NCI-H2171 treated with DMSO at 0.1 percent for 48 hours (cell line): ENCODE data around the gene LBHD1.
"Not testable (repeated sequence)": the region's sequence is repeated elsewhere in the genome, so short reads cannot be mapped to it uniquely, and the experiment has no call there.

Source experiments
- DNase-seq: peaks from one replicate; lab custom pipeline; 2025; lab: John Stamatoyannopoulos, UW

The LBHD1 gene

DNA sequence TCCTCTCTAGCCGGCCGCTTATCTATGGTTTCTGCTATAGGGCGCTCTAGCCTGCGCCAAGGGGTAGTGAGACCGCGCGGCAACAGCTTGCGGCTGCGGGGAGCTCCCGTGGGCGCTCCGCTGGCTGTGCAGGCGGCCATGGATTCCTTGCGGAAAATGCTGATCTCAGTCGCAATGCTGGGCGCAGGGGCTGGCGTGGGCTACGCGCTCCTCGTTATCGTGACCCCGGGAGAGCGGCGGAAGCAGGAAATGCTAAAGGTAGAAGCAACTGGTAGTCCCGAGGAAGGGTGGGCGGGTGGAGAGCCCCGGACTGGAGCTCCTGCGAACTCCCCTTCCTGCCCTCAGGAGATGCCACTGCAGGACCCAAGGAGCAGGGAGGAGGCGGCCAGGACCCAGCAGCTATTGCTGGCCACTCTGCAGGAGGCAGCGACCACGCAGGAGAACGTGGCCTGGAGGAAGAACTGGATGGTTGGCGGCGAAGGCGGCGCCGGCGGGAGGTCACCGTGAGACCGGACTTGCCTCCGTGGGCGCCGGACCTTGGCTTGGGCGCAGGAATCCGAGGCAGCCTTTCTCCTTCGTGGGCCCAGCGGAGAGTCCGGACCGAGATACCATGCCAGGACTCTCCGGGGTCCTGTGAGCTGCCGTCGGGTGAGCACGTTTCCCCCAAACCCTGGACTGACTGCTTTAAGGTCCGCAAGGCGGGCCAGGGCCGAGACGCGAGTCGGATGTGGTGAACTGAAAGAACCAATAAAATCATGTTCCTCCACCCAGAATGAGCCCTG, at the start of gene LBHD1, which contains the start of gene UQCC3:
Gene LBHD1 (minus strand): TSS at position 660 of the 782 bp plus-strand sequence. CDS start 2,236 bp downstream, outside the sequence.
Gene UQCC3 (plus strand): TSS at position 66 of the 782 bp plus-strand sequence. CDS start 73 bp downstream, at position 139.
- peak; percentile 89 for DNase-seq

DNA sequence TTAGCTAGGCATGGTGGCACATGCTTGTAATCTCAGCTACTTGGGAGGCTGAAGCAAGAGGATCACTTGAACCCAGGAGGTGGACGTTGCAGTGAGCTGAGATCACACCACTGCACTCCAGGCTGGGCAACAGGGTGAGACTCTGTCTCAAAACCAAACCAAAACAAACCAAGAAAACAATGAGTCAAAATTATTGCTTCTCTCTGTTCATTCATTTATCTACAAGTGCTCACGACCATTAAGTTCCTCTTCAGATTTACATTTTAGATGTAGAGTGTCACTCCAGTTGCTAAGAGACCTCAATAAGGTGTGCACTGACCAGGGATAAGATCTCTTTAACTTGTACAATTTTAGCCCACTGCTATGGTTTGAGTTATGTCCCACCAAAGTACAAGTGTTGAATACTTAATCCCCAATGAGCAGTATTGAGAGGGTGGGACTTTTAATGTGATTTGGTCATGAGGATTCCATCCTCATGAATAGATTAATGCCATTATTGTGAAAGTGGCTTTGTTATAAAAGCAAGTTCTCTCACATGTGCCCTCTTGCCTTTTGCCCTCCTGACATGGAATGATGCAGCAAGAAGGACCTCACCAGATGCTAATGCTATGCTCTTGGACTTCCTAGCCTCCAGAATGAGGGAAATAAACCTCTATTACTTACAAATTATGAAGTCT, 47.4 kb upstream of the LBHD1 start:
- DNase-seq, result no peak

DNA sequence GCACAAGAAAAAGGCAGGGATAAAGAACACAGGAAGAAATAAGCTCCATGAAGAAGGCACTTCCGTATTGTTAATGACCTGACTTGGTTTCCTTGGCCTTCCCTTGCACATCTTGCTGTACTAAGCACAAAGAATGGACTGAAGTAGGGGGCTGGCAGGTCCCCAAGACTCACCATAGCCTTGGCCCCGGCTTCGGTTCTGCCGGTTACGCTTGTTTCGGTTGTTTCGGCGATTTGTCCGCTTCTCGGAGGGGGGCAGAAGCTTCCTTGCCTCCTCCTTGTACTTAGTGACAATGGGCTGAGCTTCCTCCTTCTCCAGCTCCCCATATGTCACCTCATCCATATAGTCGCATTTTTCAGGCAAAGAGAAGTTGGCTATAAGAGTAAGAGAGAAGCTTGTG, 44.7 kb upstream of the LBHD1 start:
- DNase-seq, result no peak

DNA sequence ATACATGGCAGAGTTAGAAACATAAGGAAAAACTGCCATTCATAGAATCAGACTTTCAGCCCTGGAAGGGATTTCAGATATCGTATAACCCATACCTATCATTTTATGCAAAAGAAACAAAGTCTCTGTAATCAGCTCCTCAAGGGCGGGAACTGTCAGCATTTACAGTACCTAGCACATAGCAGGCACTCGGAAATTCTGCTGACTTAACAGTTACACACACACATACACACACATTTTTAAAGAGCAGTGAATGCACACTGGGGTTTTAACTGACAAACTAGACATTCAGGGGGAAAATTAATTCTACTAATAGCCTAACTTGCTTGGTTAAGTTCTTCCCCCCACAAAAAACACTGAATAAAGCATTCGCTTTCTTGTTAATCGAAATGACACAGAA, 44.1 kb upstream of the LBHD1 start:
- no peak for DNase-seq

DNA sequence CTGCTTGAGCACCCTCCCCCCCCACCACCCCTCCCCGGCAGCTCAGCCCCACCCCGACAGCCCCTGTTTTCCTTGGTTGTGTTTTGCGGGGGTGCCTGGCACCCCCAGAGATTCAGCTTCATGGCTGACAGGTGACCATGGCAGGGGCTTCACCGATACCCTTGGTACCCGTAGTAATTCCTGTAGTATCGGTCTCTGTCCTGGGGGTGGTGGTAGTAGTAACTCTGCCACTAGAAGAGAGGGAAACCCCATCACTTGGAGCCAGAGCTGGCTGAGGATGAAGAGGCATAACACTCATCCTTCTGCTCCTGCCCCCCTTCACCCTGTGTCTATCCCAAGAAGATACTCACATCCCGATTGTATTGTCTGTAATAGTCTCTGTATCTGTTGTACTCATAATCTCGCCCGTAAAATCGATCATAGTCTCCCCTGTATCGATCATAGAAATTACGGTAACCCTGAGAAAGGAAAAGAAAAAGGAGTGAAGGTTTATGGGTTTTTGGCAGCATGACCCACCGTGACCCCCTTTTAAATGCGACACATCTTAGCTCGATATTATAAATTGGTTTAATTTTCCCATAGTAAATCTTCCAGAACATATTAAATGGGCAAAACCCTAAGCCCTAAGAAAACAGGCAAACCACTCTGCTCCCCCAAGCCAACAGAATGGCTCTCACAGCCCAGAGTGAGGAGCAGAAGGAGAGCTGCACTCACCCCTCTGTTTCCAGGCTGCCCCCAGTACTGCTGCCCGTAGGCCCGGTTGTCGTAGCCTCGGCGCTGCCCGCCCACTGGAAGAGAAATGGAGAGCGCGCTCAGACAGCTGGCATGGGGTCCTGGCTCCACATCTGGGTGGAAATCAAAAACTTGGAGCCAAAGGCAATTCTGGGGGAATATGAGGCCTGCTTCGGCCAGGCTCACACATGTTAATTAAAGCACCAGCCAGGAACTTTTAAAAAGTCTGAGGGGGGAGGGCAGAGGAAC, 43.4 kb upstream of the LBHD1 start:
- no peak for DNase-seq

DNA sequence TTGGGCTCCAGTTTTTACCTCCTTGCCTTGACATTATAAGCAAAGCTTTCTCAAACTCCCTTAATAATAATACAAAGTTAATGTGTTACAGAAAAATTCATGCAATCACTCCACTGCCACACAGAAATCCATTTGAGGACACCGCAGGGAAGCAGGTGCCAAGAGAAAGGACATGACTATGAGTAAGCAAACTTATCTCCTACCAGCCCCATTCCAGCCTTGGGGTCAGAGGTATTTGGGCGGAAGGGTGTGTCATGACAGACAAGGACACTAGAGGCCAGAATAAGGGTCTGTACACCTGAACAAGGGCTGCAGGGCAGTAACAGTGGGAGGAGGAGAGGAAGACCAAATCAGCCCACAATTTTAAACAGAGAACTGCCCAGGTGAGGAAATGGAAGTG, 41.3 kb upstream of the LBHD1 start:
- DNase-seq, result no peak

DNA sequence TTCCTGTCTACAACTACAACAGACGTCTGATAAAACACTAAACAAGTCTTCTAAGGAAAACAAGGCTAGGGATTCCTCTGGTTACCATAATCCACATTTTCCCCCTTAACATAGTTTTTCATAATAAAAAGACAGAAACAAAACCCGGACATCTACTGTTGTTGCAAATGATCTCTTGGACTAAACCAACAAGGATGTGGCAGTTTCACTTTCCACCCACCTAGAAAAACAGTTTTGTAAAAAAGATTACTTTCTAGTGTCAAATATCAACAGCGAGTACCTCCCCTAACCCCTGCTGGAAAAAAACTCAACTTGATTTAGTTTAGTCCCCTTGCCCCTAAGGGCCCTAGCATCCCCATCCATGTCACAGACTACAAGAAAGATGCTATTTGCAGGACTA, 40.8 kb upstream of the LBHD1 start:
- DNase-seq, result no peak

DNA sequence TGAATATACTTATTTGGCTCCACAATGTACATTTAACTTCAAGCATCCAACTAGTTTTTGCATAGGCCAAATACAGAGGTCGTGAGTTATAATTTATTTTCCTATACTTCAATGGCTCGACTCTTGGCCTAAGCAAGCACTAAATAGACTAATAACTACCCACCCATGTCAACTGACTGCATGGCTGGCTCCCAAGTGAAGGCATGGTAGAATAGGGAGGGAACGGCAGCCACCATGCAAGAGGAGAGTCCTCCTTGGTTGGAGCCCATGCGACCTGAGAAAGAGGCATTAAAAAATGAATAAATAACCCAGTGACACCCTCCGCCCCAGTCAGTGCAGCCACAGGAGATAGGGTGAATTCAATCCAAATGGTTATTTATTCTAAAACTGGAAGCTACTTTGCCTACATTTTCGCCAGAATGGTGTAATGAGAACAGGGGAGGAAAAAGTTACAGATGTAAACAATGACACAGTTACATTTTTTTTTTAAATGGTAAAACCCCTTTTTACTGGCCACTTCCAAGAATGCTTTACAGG, 40.3 kb upstream of the LBHD1 start:
- no peak for DNase-seq

DNA sequence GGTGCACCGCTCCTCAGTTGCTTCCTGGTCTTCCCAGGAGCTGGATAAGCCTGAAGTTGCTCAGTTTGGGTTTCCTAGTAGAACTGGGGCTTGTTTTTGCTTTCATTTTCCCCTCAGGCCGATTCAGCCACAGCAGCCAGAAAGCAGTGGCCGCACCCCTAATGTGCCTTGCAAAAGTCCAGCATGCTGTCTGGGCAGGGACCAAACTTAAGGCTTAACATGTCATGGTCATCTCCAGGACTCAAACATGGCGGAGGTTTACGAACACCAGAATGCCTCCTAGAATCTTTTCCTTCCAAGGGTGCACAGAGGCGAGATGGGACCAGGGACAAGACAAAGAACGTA, 37.9 kb upstream of the LBHD1 start:
- DNase-seq, result no peak

DNA sequence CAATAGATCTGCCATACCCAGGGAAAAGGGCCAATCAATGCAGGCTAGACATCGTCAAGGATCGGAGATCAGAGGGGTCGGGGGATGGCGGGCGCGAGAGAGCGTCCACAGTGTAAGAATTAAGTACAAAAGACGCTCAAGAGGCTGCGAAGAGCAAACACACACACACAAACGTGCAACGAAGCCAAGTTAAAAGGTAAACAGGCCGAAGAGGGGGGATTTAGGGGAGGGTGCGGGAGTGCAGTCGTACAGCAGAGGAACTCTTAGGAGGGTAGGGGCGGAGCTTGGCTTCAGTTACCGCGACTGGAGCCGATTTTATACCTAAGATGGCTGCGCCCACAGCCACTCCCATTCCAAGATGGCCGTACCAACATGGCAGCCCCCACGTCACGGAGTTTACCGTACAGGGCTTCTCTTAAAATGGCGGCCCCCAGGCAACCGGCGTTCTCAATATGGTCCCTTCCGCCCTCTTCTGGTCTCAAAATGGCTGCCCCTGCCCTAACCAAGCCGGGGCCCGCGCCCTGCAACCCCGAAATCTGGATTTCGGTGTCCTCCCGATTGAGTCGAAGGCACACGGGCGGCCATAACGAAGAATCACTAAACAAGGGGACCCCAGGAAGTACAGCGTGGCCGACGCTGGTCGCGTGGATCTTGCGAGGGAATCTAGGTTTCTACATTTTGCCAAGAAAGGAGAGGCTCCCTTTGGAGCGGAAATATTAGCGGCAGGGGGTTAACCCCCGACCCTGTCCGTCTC, 37.4 kb upstream of the LBHD1 start:
- DNase-seq, result peak; percentile 99

DNA sequence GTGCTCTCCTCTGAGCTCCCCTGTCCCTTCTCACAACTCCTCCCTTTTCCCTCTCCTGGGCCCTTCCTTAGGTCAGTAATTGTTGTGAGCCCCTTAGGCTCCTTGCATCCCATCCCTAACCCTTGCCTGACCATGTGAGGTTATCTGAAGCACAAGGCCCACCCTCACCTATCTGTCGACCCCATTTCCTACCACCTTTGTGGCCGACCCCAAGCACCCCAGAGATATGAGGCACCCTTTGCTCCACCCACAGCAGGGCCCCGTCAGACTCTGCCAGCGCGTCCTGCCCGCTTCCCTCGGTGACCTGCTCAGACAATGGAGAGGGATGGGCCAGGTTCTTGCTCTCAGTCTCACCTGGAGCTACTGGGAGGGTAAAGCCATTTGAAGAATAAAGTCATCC, 36.7 kb upstream of the LBHD1 start:
- no peak for DNase-seq

DNA sequence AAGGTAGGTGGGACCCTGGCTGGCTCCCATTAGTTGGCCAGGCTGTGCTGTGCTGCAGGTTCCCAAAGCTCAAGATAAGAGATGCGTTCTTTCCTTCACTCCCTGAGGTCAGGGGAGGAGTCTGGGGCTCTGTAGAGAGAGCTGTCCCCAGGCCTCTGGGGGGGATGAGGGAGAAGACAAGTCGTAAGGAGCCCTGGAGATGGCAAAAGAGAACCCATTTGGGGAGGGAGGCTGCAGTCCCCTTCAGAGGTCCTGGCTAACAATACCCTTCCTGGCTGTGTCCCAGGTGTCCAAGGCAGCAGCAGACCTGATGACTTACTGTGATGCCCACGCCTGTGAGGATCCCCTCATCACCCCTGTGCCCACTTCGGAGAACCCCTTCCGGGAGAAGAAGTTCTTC, 36.3 kb upstream of the LBHD1 start:
- DNase-seq, result no peak

DNA sequence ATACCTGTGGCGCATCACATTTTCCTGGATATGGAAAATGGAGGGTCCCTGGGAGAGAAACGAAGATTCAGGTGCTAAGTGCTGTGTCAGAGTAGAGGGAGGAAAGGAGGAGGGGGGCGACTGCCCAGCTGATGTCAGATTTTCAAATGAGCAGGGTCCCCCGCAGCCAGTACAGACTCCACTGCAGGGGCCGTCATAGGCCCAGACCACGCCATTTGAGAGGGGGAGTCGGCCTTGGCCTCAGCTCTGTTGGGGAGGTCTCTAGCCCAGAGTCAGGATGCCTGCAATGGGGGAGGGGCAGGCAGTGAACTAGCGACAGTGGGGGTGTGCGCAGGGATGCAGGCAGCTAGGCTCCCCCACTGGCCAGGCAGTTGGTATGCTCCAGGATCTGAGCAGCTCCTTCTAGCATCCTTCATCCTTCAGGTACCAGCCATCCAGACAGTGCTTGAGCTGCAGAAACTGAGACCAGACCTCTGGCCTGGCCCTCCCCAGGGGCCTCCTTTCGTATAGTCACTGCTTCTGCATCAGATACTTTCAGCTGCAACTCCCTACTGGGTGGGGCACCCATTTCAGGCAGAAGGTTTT, 35.3 kb upstream of the LBHD1 start, which contains the start of the genes BSCL2 and GNG3:
Gene BSCL2 (minus strand): TSS at position 148 of the 585 bp plus-strand sequence. CDS start 229 bp downstream, outside the sequence.
Gene GNG3 (plus strand): TSS at position 400 of the 585 bp plus-strand sequence. CDS start 620 bp downstream, outside the sequence.
- DNase-seq, result no peak

DNA sequence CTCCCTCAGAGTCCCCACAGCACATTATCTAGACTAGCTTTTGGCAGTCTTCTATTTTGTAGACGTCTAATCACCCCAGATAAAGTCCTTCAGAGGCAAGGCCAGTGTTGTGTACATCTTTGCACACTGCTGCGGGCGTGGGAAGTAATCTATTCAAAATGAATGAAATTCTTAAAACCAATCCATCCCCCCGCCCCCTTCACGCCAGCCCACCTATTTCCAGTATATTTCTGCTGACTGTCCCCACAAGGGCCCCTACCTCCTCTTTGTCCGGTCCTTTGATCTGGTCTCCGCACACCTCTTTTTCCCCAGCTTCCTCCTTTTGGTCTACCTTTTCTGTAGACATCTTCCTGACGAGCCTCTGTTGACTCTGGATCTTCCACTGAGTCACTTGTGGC, 34.8 kb upstream of the LBHD1 start:
- no peak for DNase-seq

DNA sequence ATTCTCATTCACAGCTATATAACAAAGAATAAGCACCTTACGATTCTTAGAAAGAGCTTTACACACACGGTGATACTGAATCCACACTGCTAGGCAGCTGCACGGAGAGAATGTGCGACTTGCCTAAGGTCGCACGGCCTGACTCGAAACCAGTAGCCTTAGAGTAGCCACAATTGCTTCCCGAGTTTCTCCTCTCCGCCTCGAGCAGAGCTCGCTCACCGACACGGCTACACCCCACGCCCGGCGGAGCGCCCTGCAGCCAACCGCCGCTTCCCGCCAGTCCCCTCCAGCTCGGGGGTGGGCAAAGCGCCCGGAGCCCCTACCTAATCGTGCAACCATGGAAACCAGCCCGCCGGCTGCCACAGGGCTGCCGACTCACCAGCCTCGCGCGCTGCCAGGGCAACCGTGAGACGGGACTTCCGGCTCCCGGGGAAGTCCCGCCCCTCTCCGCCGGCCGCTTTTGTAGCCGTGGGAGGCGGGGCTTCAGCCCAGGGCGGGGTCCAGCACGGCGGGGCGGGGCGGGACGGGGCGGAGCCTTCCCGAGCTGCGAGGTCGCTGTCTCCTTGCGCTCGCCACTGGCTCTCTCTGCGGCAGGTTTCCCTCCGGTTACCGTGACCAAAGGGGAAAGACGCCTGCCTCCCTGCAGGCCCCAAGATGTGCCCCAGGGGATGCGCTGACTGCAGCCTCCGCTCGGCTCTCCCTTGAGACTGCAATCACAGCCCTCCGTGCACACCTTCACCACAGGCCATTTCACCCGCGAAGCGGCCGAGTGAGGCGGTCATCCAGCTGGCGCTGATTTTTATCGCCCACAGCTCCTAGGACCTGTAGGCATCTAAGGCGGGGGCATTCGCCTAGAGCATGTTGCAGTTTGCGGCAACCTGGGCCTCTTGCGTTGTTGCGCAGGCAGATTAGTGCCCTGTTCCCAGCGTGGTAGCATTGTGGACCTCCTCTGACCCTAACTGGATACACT, 34.1 kb upstream of the LBHD1 start:
- DNase-seq, result peak; percentile 97

DNA sequence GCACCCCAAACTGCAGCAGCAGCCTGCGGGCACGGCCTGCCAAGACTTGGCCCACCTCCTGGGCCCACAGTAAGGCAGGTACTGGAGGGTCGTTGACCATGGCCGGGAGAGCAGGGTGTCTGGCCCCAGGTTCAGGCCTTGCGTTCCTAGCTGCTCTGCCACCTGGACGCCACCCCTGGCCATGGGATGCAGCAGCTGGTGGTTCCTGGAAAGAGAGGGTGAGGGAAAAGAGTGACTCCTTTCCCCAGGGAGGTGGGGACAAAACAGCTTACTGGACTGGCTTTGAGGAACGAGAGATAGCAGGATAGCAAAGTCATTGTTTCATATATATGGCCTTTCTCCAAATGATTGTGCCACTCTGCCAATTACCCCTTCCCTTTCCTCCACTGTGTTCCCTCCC, 33.3 kb upstream of the LBHD1 start:
- DNase-seq, result peak; percentile 51

DNA sequence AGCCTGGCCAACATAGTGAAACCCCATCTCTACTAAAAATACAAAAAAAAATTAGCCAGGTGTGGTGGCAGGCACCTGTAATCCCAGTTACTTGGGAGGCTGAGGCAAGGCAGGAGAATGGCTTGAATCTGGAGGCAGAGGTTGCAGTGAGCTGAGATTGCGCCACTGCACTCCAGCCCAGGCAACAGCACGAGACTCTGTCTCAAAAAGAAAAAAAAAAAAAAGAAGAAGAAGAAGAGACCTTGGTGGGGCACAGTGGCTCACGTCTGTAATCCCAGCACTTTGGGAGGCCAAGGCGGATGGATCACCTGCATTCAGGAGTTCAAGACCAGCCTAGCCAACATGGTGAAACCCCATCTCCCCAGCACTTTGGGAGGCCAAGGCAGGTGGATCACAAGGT, 31.9 kb upstream of the LBHD1 start:
- DNase-seq, result not testable (repeated sequence)

DNA sequence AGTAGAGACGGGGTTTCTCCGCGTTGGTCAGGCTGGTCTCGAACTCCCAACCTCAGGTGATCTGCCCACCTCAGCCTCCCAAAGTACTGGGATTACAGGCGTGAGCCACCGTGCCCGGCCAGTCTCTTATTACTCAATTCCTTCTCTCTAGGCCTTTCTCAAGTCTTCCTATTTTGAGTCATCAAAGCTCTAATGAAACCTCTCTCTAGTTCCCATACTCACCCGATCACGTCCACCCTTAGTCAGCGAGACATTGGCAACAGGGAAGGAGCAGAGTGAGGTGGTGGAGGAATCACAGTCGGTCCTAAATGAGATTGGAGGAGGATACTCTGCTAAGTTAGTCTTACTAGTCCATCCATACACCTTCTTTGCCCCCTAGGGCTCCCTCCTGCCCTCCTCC, 30.2 kb upstream of the LBHD1 start:
- DNase-seq, result no peak

DNA sequence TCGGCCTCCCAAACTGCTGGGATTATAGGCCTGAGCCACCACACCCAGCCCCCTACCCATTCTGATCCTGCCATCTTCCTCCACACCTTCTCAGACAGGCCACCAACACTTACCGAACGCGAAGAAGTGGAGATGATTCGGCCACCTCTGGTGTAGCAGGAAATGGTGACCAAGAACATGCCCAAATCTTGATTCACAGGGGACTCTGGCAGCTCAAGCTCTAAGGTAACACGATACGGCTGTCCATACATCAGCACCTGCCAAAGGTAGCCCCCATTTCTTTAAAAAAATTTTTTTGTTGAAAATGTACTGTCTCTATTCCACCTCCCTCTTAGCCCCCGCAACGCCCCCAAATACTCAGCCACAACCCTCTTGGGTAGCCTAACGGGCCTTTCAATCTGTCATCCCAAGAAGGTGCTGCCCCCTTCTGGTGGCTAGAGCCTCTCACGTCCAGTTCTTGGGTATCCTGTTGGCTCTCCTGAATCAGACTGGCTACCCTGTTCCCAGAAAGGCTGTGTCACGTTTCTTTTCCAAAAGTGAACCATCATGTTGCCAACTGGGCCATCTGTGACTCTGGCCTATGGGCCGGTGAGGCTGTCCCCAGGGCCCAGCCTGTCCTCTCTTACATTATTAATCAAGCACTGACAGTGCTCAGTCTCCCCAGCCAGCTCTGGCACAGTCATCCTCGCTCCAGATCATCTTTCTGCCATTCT, 22.5 kb upstream of the LBHD1 start:
- DNase-seq, result peak; percentile 28
